GM23338 (cell line): ENCODE measurements around the gene ZSCAN18. TPM values are rescaled to one million over a fixed set of nuclear protein-coding genes. Genes with fewer than 3 reads are reported as not detected.

ENCODE experiments used
- ATAC-seq: fragments of 200-7000 bp; cut with Tn5 transposase; 3 replicates; pipeline ENCODE4 v1.9.1; 2020
- DNase-seq: peaks from one replicate; pipeline ENCODE4 v3.0.0-alpha.2; 2015; ENCODE audit warnings: low spot score
- H2AFZ ChIP-seq: fragments of 200-600 bp; sonication (generic); 2 replicates; pipeline ENCODE4 v1.8.0; 2016; ENCODE audit warnings: antibody characterized with exemption, mild to moderate bottlenecking, moderate library complexity
- H3F3A ChIP-seq: fragments of 200-600 bp; sonication (generic); replicated peaks from 2 replicates; pipeline ENCODE4 v1.8.0; 2017; ENCODE audit warnings: antibody characterized with exemption, mixed run types, low read depth
- H3K27ac ChIP-seq: fragments of 200-600 bp; sonication (generic); 2 replicates; pipeline ENCODE4 v1.6.1; 2016; ENCODE audit warnings: low read depth
- H3K27me3 ChIP-seq: fragments of 200-600 bp; sonication (generic); 2 replicates; pipeline ENCODE4 v1.8.0; 2016; ENCODE audit warnings: mild to moderate bottlenecking, mixed run types, moderate library complexity; ENCODE audit not compliant: insufficient read depth
- H3K36me3 ChIP-seq: fragments of 200-600 bp; sonication (generic); 2 replicates; pipeline ENCODE4 v1.8.0; 2016; ENCODE audit warnings: mild to moderate bottlenecking; ENCODE audit not compliant: insufficient read depth
- H3K4me1 ChIP-seq: fragments of 200-600 bp; sonication (generic); 2 replicates; pipeline ENCODE4 v1.8.0; 2016; ENCODE audit warnings: mild to moderate bottlenecking, moderate library complexity; ENCODE audit not compliant: insufficient read depth
- H3K4me2 ChIP-seq: fragments of 200-600 bp; sonication (generic); 2 replicates; pipeline ENCODE4 v1.7.1; 2017; ENCODE audit warnings: mixed run types
- H3K4me3 ChIP-seq: fragments of 200-600 bp; sonication (generic); 2 replicates; pipeline ENCODE4 v1.6.1; 2016; ENCODE audit warnings: mixed run types
- H3K79me2 ChIP-seq: fragments of 200-600 bp; sonication (generic); replicated peaks from 2 replicates; pipeline ENCODE4 v1.8.0; 2017; ENCODE audit warnings: mild to moderate bottlenecking; ENCODE audit not compliant: insufficient read depth
- H3K9me2 ChIP-seq: fragments of 200-600 bp; sonication (generic); 2 replicates; pipeline ENCODE4 v1.8.0; 2017; ENCODE audit not compliant: insufficient read depth
- H4K20me1 ChIP-seq: fragments of 200-600 bp; sonication (generic); replicated peaks from 2 replicates; pipeline ENCODE4 v1.8.0; 2017; ENCODE audit warnings: mild to moderate bottlenecking; ENCODE audit not compliant: insufficient read depth
- H3K27ac Mint-ChIP-seq: 2 replicates; pipeline ENCODE4 v1.8.0; 2020; ENCODE audit warnings: inconsistent platforms, mild to moderate bottlenecking, moderate library complexity, mixed read lengths
- H3K27me3 Mint-ChIP-seq: 3 replicates; pipeline ENCODE4 v1.8.0; 2022; ENCODE audit warnings: low read depth, mild to moderate bottlenecking, moderate library complexity, mixed read lengths, inconsistent platforms; ENCODE audit not compliant: insufficient read depth, poor library complexity
- H3K36me3 Mint-ChIP-seq: 3 replicates; pipeline ENCODE4 v1.8.0; 2021; ENCODE audit warnings: low read depth, mild to moderate bottlenecking, inconsistent platforms, moderate library complexity, mixed read lengths
- H3K4me1 Mint-ChIP-seq: 3 replicates; pipeline ENCODE4 v1.8.0; 2020; ENCODE audit warnings: mild to moderate bottlenecking, inconsistent platforms, mixed read lengths
- H3K4me3 Mint-ChIP-seq: 3 replicates; pipeline ENCODE4 v1.8.0; 2021; ENCODE audit warnings: moderate library complexity, mild to moderate bottlenecking, inconsistent platforms, mixed read lengths
- H3K9me3 Mint-ChIP-seq: 3 replicates; pipeline ENCODE4 v1.8.0; 2020; ENCODE audit warnings: moderate library complexity, mild to moderate bottlenecking, inconsistent platforms, mixed read lengths
- CTCF ChIP-seq, 2 experiments: fragments of 200-600 bp in 1 of 2; sonication (generic) in 1 of 2; conservative IDR thresholded peaks; 2 replicates each; pipeline versions ENCODE4 v1.5.1 to v1.6.1; 2016 to 2017; ENCODE audit warnings: antibody characterized with exemption in 2 of 2, low read depth in 2 of 2, mild to moderate bottlenecking in 2 of 2, moderate library complexity in 1 of 2
- EZH2phosphoT487 ChIP-seq: fragments of 200-600 bp; sonication (generic); IDR thresholded peaks from one replicate; pipeline ENCODE4 v1.8.1; 2018; ENCODE audit warnings: antibody characterized with exemption; ENCODE audit not compliant: unreplicated experiment
- POLR2AphosphoS5 ChIP-seq: IDR thresholded peaks from 2 replicates; pipeline ENCODE4 v1.6.1; 2016; ENCODE audit warnings: antibody characterized with exemption, low read depth
- REST ChIP-seq: IDR thresholded peaks from one replicate; pipeline ENCODE4 v1.6.1; 2018; ENCODE audit warnings: antibody characterized with exemption; ENCODE audit not compliant: unreplicated experiment
- STAT1 ChIP-seq: IDR thresholded peaks from one replicate; pipeline ENCODE4 v1.6.1; 2016; ENCODE audit warnings: antibody characterized with exemption; ENCODE audit not compliant: unreplicated experiment
- ZNF462 ChIP-seq: fragments of 250-450 bp; sonication (Bioruptor Pico); IDR thresholded peaks from 2 replicates; pipeline ENCODE4 v1.5.0; 2020; ENCODE audit warnings: mild to moderate bottlenecking, moderate library complexity
- polyA plus RNA-seq: library from polyadenylated mRNA; unstranded; fragments of >200 nt; fragmentation: Nextera tagmentation; extraction: Ambion mirVana; gene quantifications from 2 replicates; pipeline ENCODE4 v1.2.1, GENCODE V29; 2016
- total RNA-seq: library from RNA; depleted of rRNA; stranded (reverse); fragments of >200 nt; shearing (Covaris generic); gene quantifications from 2 replicates; pipeline ENCODE4 v1.2.3, GENCODE V29; 2014

Gene ZSCAN18
- total and polyA plus RNA-seq, 2 experiments from 2014 or later = 25.1 to 75.0 TPM

- TF ChIP-seq EZH2phosphoT487 (no peak), CTCF (conservative IDR thresholded peaks at IDR 0.05; ENCODE audit: low read depth in 2 of 2) (no peak)
These were observed 53.6 kb downstream of the ZSCAN18 start (continued) for GRCh38 chr19:58044391-58044790.

- H3K9me2 ChIP-seq = no peaks in the 10 kb centered on the region
- H3F3A ChIP-seq = no peaks in the 10 kb centered on the region
- peak overlapping the region; percentile 45 for H3K4me3 ChIP-seq
- peak; percentile 94 for DNase-seq
- H3K4me1 Mint-ChIP-seq = peaks cover 3% of the 10 kb centered on the region; the same call in 2 of the 3 replicates
- H3K79me2 ChIP-seq = no peaks in the 10 kb centered on the region
- no peak overlapping the region for H3K27ac Mint-ChIP-seq
- peaks cover 17% of the 10 kb centered on the region for H3K4me1 ChIP-seq
- ATAC-seq = peak; percentile 84
- TF ChIP-seq ZNF462 (CRISPR knock-in tag) (no peak), REST (no peak), STAT1 (no peak), POLR2AphosphoS5 (peak; percentile 24; the same call in 1 of the 2 replicates), CTCF (conservative IDR thresholded peaks at IDR 0.05; ENCODE audit: low read depth in 2 of 2) (peak; percentile 73 to 91)
- H3K27me3 ChIP-seq = peaks cover 24% of the 10 kb centered on the region
- H3K36me3 Mint-ChIP-seq = peaks cover 40% of the 10 kb centered on the region
- no peaks in the 10 kb centered on the region for H4K20me1 ChIP-seq
- H3K36me3 ChIP-seq = no peaks in the 10 kb centered on the region
- H3K4me3 Mint-ChIP-seq = no peak overlapping the region
- no peak overlapping the region for H3K27ac ChIP-seq
- H2AFZ ChIP-seq = peak overlapping the region; percentile 89
- H3K9me3 Mint-ChIP-seq = peaks cover 82% of the 10 kb centered on the region
- peaks cover 15% of the 10 kb centered on the region for H3K27me3 Mint-ChIP-seq
- H3K4me2 ChIP-seq = peak overlapping the region; percentile 76
These were observed 55.3 kb downstream of the ZSCAN18 start for GRCh38 chr19:58042495-58043340.
